ENCODE results near the gene TMOD1. TPM values are rescaled to one million over a fixed set of nuclear protein-coding genes. Genes with fewer than 3 reads are reported as not detected.

The TMOD1 gene
- total RNA-seq, 2 donors from 2014 or later = 118 to 122 TPM

- no peak for TF ChIP-seq CTCF (IDR thresholded peaks at IDR 0.05)
- Histone ChIP-seq H3K9me3 (no peaks in the 10 kb centered on the region), H3K27ac (peak overlapping the region; percentile 19 to 99), H3K4me3 (no peak overlapping the region), H3K27me3 (no peaks in the 10 kb centered on the region), H3K4me1 (peaks cover 0 to 68% of the 10 kb centered on the region in 2 donors), H3K36me3 (peaks cover 19% of the 10 kb centered on the region)
- DNase-seq (ENCODE audit: low spot score) = no peak
Measured at GRCh38 chr9:97508852-97509251, 7.4 kb downstream of the TMOD1 start.

- Histone ChIP-seq H3K9me3 (no peaks in the 10 kb centered on the region), H3K4me1 (peaks cover 0 to 67% of the 10 kb centered on the region in 2 donors), H3K4me3 (no peak overlapping the region), H3K27me3 (no peaks in the 10 kb centered on the region), H3K27ac (peak overlapping the region; percentile 46 to 74), H3K36me3 (peaks cover 19% of the 10 kb centered on the region)
- TF ChIP-seq CTCF (IDR thresholded peaks at IDR 0.05) = no peak
- peak; percentile 62 for DNase-seq (ENCODE audit: low spot score)
Measured at GRCh38 chr9:97510797-97511654, 9.6 kb downstream of the TMOD1 start.

- H3K4me1 ChIP-seq = peaks cover 0 to 67% of the 10 kb centered on the region in 2 donors
- H3K27me3 ChIP-seq = no peaks in the 10 kb centered on the region
- no peak for TF ChIP-seq CTCF (IDR thresholded peaks at IDR 0.05)
- no peak overlapping the region for H3K4me3 ChIP-seq
- no peaks in the 10 kb centered on the region for H3K9me3 ChIP-seq
- DNase-seq (ENCODE audit: low spot score) = peak; percentile 52
- peak overlapping the region; percentile 46 to 74 for H3K27ac ChIP-seq
- peaks cover 19% of the 10 kb centered on the region for H3K36me3 ChIP-seq
Measured at GRCh38 chr9:97511655-97512427, 10.4 kb downstream of the TMOD1 start.

- H3K27ac ChIP-seq = peak overlapping the region; percentile 5 to 49
- H3K36me3 ChIP-seq = peaks cover 19% of the 10 kb centered on the region
- no peaks in the 10 kb centered on the region for H3K9me3 ChIP-seq
- H3K4me3 ChIP-seq = no peak overlapping the region
- H3K27me3 ChIP-seq = no peaks in the 10 kb centered on the region
- no peak for TF ChIP-seq CTCF (IDR thresholded peaks at IDR 0.05)
- peak; percentile 26 for DNase-seq (ENCODE audit: low spot score)
- H3K4me1 ChIP-seq = peaks cover 0 to 70% of the 10 kb centered on the region in 2 donors
Measured at GRCh38 chr9:97512966-97513560, 11.6 kb downstream of the TMOD1 start.

- H3K27me3 ChIP-seq = no peaks in the 10 kb centered on the region
- no peaks in the 10 kb centered on the region for H3K9me3 ChIP-seq
- peaks cover 0 to 85% of the 10 kb centered on the region in 2 donors for H3K4me1 ChIP-seq
- H3K4me3 ChIP-seq = no peak overlapping the region
- H3K27ac ChIP-seq = peak overlapping the region; percentile 49 to 79
- TF ChIP-seq CTCF (IDR thresholded peaks at IDR 0.05) = no peak
- H3K36me3 ChIP-seq = peaks cover 19% of the 10 kb centered on the region
- no peak for DNase-seq (ENCODE audit: low spot score)
Measured at GRCh38 chr9:97514531-97514930, 13.1 kb downstream of the TMOD1 start.
